MM.1S (cell line): ENCODE data around the gene ODAD4.

ENCODE experiments used
- CTCF ChIP-seq: fragments of 300-600 bp; sonication (generic); IDR thresholded peaks from 2 replicates; pipeline ENCODE4 v1.5.1; 2016; ENCODE audit warnings: antibody characterized with exemption, low read length, mixed read lengths
- EZH2 ChIP-seq: fragments of 300-600 bp; sonication (generic); optimal IDR thresholded peaks from 2 replicates; pipeline ENCODE3; 2017; ENCODE audit warnings: low read depth, mild to moderate bottlenecking, antibody characterized with exemption, low read length, mixed read lengths

- TF ChIP-seq EZH2 (no peak), CTCF (no peak)
Measured at GRCh38 chr17:41959030-41959335, 28.6 kb downstream of the ODAD4 start.
